ENCODE data around the gene EFCAB6. TPM values are rescaled to one million over a fixed set of nuclear protein-coding genes. Genes with fewer than 3 reads are reported as not detected.

Gene EFCAB6
- polyA plus RNA-seq, 3 donors, result not detected

- no peak for TF ChIP-seq CTCF (IDR thresholded peaks at IDR 0.05)
- peaks cover 1 to 10% (median 2%) of the 10 kb centered on the region in 3 donors for H3K27me3 Mint-ChIP-seq (ENCODE audit: low read depth in 3 of 3)
- Histone ChIP-seq H4K20me1 (ENCODE audit: insufficient read depth, low read length) (no peaks in the 10 kb centered on the region), H3K79me2 (ENCODE audit: insufficient read depth, low read length) (no peaks in the 10 kb centered on the region), H2AFZ (ENCODE audit: insufficient read depth, low read depth, low read length, poor library complexity, severe bottlenecking) (no peak overlapping the region), H3K4me1 (ENCODE audit: control insufficient read depth in 1 of 2, insufficient read depth in 2 of 2, low read length in 2 of 2) (no peaks in the 10 kb centered on the region), H3K4me3 (replicated peaks in 1 of 3; ENCODE audit: low read depth in 2 of 3, low read length in 3 of 3) (no peak overlapping the region), H3K27ac (ENCODE audit: low read depth in 1 of 2, low read length in 2 of 2) (no peak overlapping the region), H3K9me3 (replicated peaks in 1 of 2; ENCODE audit: control insufficient read depth in 1 of 2, insufficient read depth in 1 of 2, low read length in 2 of 2) (no peaks in the 10 kb centered on the region), H3K4me2 (replicated peaks; ENCODE audit: extremely low read depth, low read length, poor library complexity, severe bottlenecking) (no peak overlapping the region), H3K36me3 (replicated peaks in 1 of 2; ENCODE audit: control insufficient read depth in 1 of 2, insufficient read depth in 2 of 2, low read length in 2 of 2) (no peaks in the 10 kb centered on the region), H3K9ac (ENCODE audit: insufficient read depth, low read length, poor library complexity, severe bottlenecking) (no peak overlapping the region), H3K27me3 (ENCODE audit: control insufficient read depth in 2 of 2, insufficient read depth in 2 of 2, low read length in 2 of 2) (peaks cover 0 to 2% of the 10 kb centered on the region in 2 donors)
- H3K4me3 Mint-ChIP-seq, result no peak overlapping the region
- no peaks in the 10 kb centered on the region for H3K36me3 Mint-ChIP-seq
- no peaks in the 10 kb centered on the region for H3K4me1 Mint-ChIP-seq
- intact Hi-C loops (cut with micrococcal nuclease), result no loop called here
- H3K27ac Mint-ChIP-seq, result no peak overlapping the region
- peaks cover 0 to 1% (median 0%) of the 10 kb centered on the region in 7 donors for H3K9me3 Mint-ChIP-seq
- WGBS (ENCODE audit: insufficient coverage), result 95% methylated on average over 4 of the region's 6 CpGs
- DNase-seq, result no peak
Observed at GRCh38 chr22:43747877-43748276, 64.2 kb downstream of the EFCAB6 start.

GRCh38 chr22:43747058-43747457 lies 65.0 kb downstream of the EFCAB6 start:
- H3K79me2 ChIP-seq (ENCODE audit: insufficient read depth, low read length), result no peaks in the 10 kb centered on the region
- no peaks in the 10 kb centered on the region for H3K9me3 ChIP-seq (replicated peaks in 1 of 2; ENCODE audit: control insufficient read depth in 1 of 2, insufficient read depth in 1 of 2, low read length in 2 of 2)
- TF ChIP-seq CTCF (IDR thresholded peaks at IDR 0.05), result no peak
- H3K36me3 Mint-ChIP-seq, result no peaks in the 10 kb centered on the region
- no peak overlapping the region for H3K4me2 ChIP-seq (replicated peaks; ENCODE audit: extremely low read depth, low read length, poor library complexity, severe bottlenecking)
- H3K27me3 ChIP-seq (ENCODE audit: control insufficient read depth in 2 of 2, insufficient read depth in 2 of 2, low read length in 2 of 2), result peaks cover 0 to 2% of the 10 kb centered on the region in 2 donors
- no peak for DNase-seq
- no peak overlapping the region for H3K4me3 ChIP-seq (replicated peaks in 1 of 3; ENCODE audit: low read depth in 2 of 3, low read length in 3 of 3)
- H2AFZ ChIP-seq (ENCODE audit: insufficient read depth, low read depth, low read length, poor library complexity, severe bottlenecking), result no peak overlapping the region
- H3K9ac ChIP-seq (ENCODE audit: insufficient read depth, low read length, poor library complexity, severe bottlenecking), result no peak overlapping the region
- H3K36me3 ChIP-seq (replicated peaks in 1 of 2; ENCODE audit: control insufficient read depth in 1 of 2, insufficient read depth in 2 of 2, low read length in 2 of 2), result no peaks in the 10 kb centered on the region
- intact Hi-C loops (cut with micrococcal nuclease), result no loop called here
- H4K20me1 ChIP-seq (ENCODE audit: insufficient read depth, low read length), result no peaks in the 10 kb centered on the region
- peaks cover 1 to 10% (median 2%) of the 10 kb centered on the region in 3 donors for H3K27me3 Mint-ChIP-seq (ENCODE audit: low read depth in 3 of 3)
- no peak overlapping the region for H3K27ac ChIP-seq (ENCODE audit: low read depth in 1 of 2, low read length in 2 of 2)
- H3K4me3 Mint-ChIP-seq, result no peak overlapping the region
- no peaks in the 10 kb centered on the region for H3K4me1 Mint-ChIP-seq
- 93% methylated on average over 4 of the region's 6 CpGs for WGBS (ENCODE audit: insufficient coverage)
- H3K27ac Mint-ChIP-seq, result no peak overlapping the region
- no peaks in the 10 kb centered on the region for H3K9me3 Mint-ChIP-seq
- H3K4me1 ChIP-seq (ENCODE audit: control insufficient read depth in 1 of 2, insufficient read depth in 2 of 2, low read length in 2 of 2), result no peaks in the 10 kb centered on the region

Data from CD14-positive monocyte (primary cell).